ENCODE measurements around the gene SLC13A4.

SLC13A4 gene

DNA sequence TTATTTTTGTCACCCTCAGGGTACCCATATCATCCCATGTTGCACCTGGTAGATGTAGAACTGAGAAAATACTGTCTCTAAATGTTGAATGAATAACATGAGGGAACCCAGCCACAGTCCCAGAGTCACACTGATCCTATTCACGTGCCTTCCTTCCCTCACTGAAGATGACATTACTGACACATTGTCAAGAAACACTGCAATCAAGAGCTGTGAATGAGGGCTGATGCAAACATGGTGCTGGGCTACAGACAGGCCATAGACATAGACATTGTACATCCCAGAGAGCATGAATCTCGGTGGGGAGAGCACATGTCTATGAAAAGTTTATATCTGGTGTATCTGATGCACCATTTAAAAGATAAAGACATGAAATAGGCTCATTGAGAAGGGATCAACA is 9.8 kb downstream of the SLC13A4 start:
- Histone ChIP-seq H3K27ac (ENCODE audit: poor library complexity, severe bottlenecking) (no peak overlapping the region), H3K27me3 (ENCODE audit: insufficient read depth, poor library complexity, severe bottlenecking) (no peaks in the 10 kb centered on the region), H3K9me3 (ENCODE audit: severe bottlenecking) (no peaks in the 10 kb centered on the region), H3K4me3 (ENCODE audit: severe bottlenecking) (no peak overlapping the region), H3K36me3 (ENCODE audit: low read depth) (no peaks in the 10 kb centered on the region), H3K4me1 (ENCODE audit: insufficient read depth, poor library complexity, severe bottlenecking) (peaks cover 20% of the 10 kb centered on the region)
- no peak for TF ChIP-seq CTCF (IDR thresholded peaks at IDR 0.05; ENCODE audit: poor library complexity, severe bottlenecking)
- DNase-seq (ENCODE audit: low spot score) (no peak), ATAC-seq (ENCODE audit: low read depth) (no peak)

GRCh38 chr7:135717693-135718092 is 10.3 kb downstream of the SLC13A4 start:
- H3K27me3 ChIP-seq (ENCODE audit: insufficient read depth, poor library complexity, severe bottlenecking): no peaks in the 10 kb centered on the region
- peaks cover 20% of the 10 kb centered on the region for H3K4me1 ChIP-seq (ENCODE audit: insufficient read depth, poor library complexity, severe bottlenecking)
- H3K4me3 ChIP-seq (ENCODE audit: severe bottlenecking): no peak overlapping the region
- H3K27ac ChIP-seq (ENCODE audit: poor library complexity, severe bottlenecking): no peak overlapping the region
- no peaks in the 10 kb centered on the region for H3K36me3 ChIP-seq (ENCODE audit: low read depth)
- no peak for TF ChIP-seq CTCF (IDR thresholded peaks at IDR 0.05; ENCODE audit: poor library complexity, severe bottlenecking)
- no peak for DNase-seq (ENCODE audit: low spot score)
- no peak for ATAC-seq (ENCODE audit: low read depth)
- no peaks in the 10 kb centered on the region for H3K9me3 ChIP-seq (ENCODE audit: severe bottlenecking)

DNA sequence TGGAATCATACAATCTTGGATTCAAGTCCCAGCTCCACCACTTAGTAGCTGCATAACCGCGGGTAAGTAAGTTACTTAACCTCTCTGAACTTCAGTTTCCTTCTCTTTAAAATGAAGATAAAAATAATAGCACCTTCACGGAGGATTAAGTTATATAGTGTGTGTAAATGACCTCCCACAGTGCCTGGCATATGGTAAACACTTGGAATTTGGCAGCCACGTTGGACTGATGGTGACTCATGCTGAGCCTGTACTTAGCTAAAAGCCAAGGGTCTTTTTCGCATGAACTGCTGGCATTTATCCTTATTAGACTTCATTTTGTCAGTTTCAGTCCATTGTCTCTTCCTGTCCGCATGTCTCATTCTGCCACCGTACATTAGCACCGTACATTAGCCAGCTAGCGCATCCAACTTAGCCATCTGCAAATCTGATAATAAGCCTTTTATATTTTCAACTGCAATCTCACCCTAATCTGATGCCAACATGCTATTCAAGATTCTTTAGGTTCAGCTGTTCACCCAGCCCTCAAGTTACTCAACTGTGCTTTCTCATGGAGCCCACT is 11.2 kb downstream of the SLC13A4 start:
- TF ChIP-seq CTCF (IDR thresholded peaks at IDR 0.05; ENCODE audit: poor library complexity, severe bottlenecking): no peak

GRCh38 chr7:135715673-135716072 is 12.3 kb downstream of the SLC13A4 start:
- no peak overlapping the region for H3K4me3 ChIP-seq (ENCODE audit: severe bottlenecking)
- ATAC-seq (ENCODE audit: low read depth) (no peak), DNase-seq (ENCODE audit: low spot score) (no peak)
- no peaks in the 10 kb centered on the region for H3K9me3 ChIP-seq (ENCODE audit: severe bottlenecking)
- TF ChIP-seq CTCF (IDR thresholded peaks at IDR 0.05; ENCODE audit: poor library complexity, severe bottlenecking): no peak
- no peaks in the 10 kb centered on the region for H3K27me3 ChIP-seq (ENCODE audit: insufficient read depth, poor library complexity, severe bottlenecking)
- no peaks in the 10 kb centered on the region for H3K36me3 ChIP-seq (ENCODE audit: low read depth)
- no peak overlapping the region for H3K27ac ChIP-seq (ENCODE audit: poor library complexity, severe bottlenecking)
- H3K4me1 ChIP-seq (ENCODE audit: insufficient read depth, poor library complexity, severe bottlenecking): peaks cover 20% of the 10 kb centered on the region

More for the DNA sequence above, 11.2 kb downstream of the SLC13A4 start:
- Histone ChIP-seq H3K36me3 (ENCODE audit: low read depth) (no peaks in the 10 kb centered on the region), H3K27me3 (ENCODE audit: insufficient read depth, poor library complexity, severe bottlenecking) (no peaks in the 10 kb centered on the region), H3K4me1 (ENCODE audit: insufficient read depth, poor library complexity, severe bottlenecking) (peaks cover 20% of the 10 kb centered on the region), H3K4me3 (ENCODE audit: severe bottlenecking) (no peak overlapping the region), H3K9me3 (ENCODE audit: severe bottlenecking) (no peaks in the 10 kb centered on the region), H3K27ac (ENCODE audit: poor library complexity, severe bottlenecking) (peak overlapping the region; percentile 13)
- DNase-seq (ENCODE audit: low spot score): no peak
- ATAC-seq (ENCODE audit: low read depth): peak; percentile 66

- DNase-seq (ENCODE audit: low spot score): no peak
- H3K4me1 ChIP-seq (ENCODE audit: insufficient read depth, poor library complexity, severe bottlenecking): peaks cover 20% of the 10 kb centered on the region
- no peak for TF ChIP-seq CTCF (IDR thresholded peaks at IDR 0.05; ENCODE audit: poor library complexity, severe bottlenecking)
- H3K9me3 ChIP-seq (ENCODE audit: severe bottlenecking): no peaks in the 10 kb centered on the region
- H3K27ac ChIP-seq (ENCODE audit: poor library complexity, severe bottlenecking): peak overlapping the region; percentile 6
- no peak overlapping the region for H3K4me3 ChIP-seq (ENCODE audit: severe bottlenecking)
- H3K27me3 ChIP-seq (ENCODE audit: insufficient read depth, poor library complexity, severe bottlenecking): no peaks in the 10 kb centered on the region
- H3K36me3 ChIP-seq (ENCODE audit: low read depth): no peaks in the 10 kb centered on the region
- no peak for ATAC-seq (ENCODE audit: low read depth)
These were observed 12.9 kb downstream of the SLC13A4 start for GRCh38 chr7:135715055-135715522.

Data from RWPE2 (cell line).